OCI-LY7 (cell line): ENCODE data around the gene ACVRL1.

Source experiments
- EZH2phosphoT487 ChIP-seq: fragments of 200-600 bp; sonication (generic); IDR thresholded peaks from 2 replicates; pipeline ENCODE4 v1.6.1; 2018; ENCODE audit warnings: low read depth, borderline replicate concordance, mild to moderate bottlenecking, mixed run types, antibody characterized with exemption, low read length, moderate library complexity, mixed read lengths
- TF ChIP-seq, protein P1 (sequence below): fragments of 200-600 bp; sonication (generic); conservative IDR thresholded peaks from 2 replicates; pipeline ENCODE4 v1.5.1; 2014; ENCODE audit warnings: mild to moderate bottlenecking, antibody characterized with exemption, low read length, moderate library complexity, mixed read lengths

DNA sequence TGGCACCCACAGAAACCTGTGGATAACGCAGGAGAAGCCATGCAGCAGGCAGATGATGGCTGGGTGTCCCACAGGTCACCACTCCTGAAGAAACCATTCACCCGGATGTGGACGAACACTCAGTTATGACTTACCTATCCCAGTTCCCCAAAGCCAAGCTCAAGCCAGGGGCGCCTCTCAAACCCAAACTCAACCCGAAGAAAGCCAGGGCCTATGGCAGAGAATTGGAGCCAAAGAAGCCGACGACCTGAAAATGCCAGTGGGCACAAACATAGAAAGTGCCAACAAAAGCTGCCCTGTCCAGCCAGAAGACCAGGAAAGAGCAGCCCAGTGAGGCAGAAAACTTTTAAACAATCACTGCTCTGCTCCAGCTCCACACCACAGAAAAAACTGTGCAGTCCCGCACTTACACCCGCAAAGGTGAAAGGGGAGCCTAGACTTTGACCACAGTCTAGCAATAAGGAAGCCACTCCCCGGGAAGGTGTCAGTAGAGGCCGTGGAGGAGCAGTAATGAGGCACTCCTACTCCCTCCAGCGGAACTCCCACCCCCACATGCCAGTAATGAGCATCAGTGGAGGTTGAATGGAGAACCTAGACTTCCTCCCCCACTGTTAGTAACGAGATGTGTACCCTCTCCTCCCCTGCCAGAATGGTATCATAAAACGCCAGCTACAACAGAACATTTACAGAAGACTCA, 6.0 kb upstream of the ACVRL1 start:
- no peak for TF ChIP-seq EZH2phosphoT487
- TF ChIP-seq, protein P1, sequence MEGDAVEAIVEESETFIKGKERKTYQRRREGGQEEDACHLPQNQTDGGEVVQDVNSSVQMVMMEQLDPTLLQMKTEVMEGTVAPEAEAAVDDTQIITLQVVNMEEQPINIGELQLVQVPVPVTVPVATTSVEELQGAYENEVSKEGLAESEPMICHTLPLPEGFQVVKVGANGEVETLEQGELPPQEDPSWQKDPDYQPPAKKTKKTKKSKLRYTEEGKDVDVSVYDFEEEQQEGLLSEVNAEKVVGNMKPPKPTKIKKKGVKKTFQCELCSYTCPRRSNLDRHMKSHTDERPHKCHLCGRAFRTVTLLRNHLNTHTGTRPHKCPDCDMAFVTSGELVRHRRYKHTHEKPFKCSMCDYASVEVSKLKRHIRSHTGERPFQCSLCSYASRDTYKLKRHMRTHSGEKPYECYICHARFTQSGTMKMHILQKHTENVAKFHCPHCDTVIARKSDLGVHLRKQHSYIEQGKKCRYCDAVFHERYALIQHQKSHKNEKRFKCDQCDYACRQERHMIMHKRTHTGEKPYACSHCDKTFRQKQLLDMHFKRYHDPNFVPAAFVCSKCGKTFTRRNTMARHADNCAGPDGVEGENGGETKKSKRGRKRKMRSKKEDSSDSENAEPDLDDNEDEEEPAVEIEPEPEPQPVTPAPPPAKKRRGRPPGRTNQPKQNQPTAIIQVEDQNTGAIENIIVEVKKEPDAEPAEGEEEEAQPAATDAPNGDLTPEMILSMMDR: no peak
